NCI-H82 treated with DMSO at 0.1 percent for 48 hours (cell line): Measurements from ENCODE around the gene MYL7.

Experiments used
- DNase-seq: peaks from one replicate; lab custom pipeline; 2025; ENCODE audit not compliant: unreplicated experiment; lab: John Stamatoyannopoulos, UW

The MYL7 gene

DNA sequence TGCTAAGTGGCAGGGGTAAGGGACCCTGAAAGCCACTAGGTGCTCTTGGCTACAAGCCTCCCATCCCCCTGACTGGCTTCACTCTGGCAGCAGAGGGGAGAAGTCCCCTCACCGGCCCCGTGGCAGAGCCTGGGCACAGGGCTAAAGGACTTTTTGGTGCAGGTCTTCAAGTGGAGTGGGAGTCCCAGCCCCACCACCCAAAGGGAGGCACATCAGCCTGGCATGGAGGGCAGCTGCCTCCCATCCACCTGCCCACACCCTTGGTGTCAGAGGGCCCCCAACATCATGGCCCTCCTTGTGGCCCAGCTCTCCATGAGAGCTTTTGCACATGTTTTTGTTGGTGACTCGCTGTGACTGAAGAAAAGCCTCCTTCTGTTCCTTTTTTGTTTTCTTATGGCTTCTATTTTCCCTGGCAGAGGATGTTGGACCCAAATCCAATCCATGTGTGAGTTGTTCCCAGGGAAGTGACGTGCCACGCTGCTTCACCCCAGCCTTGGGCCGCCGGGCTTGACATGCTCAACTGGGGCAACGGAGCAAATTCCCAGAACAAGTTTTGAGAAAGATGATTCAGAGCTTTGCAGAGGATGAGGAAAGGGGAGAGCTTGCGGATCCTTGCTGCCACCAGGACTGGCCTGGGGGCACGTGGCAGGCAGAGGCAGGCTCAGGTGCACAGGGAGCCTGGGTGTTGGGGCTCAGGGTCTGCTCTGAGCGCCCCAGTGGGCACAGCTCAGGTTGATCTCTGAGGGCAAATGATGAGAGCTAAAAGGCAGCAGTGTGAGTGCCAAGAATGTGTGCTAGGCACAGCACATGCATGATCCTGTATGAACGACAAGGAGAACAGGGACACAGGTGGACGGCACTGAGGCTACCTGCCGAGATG lies 38.9 kb downstream of the MYL7 start:
- DNase-seq = no peak

GRCh38 chr7:44101303-44101965 lies 39.7 kb downstream of the MYL7 start:
- DNase-seq = no peak

DNA sequence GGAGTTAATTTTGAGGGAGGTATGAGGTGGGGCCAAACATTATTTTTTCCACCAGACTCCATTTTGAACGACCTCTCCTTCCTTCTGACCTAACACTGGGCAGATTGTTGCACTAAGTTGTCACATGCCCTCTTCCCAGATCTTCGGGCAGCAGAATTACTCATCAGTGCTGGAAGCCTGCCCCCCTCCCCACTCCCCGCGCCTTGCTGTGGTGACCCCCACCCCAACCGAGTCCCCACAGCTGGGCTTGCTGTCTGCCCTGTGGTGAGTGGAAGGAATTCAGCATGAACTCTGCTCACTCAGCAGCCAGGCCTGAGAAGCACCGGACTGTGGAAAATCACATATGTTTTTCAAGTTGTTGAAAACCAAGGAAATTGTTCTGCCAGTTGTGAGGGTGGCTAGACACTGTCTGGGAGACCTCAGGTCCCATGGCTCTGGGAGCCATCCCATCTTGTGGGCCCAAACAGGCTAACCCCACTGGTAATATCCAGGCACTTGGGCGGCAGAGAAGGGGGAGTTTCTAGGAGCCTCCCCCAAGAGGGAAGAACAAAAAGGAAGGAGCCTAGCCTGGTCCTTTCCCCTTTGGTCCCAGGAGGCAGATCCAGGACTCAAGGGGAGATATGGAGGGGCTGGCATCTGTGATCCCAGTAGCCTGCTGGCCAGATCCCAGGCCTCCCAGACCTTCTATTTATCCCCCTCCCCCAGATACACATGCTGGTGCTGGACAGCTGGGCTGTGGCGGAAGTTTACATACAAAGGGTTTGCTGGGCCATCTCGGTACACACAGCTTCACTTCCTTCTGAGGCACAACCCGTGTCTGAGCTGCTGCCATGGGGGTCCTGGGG lies 40.5 kb downstream of the MYL7 start:
- no peak for DNase-seq

DNA sequence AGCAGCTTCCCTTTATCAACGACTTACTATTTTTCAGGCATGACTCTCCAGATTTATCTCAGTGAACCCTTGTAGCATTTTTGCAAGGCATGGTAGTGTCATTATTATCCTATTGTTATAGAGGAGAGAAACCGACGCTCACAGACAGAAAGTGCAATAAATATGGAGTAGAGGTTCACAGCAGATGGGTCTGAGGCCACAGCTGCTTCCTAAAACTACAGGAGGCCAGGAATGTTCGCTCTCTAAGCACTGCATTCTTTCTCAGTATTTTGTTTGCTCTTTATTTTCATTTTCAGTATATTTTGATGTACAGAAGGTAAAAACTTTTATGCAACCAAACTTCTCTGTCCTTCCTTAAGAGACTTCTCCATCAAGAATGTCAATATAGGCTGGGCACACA lies 41.5 kb downstream of the MYL7 start:
- DNase-seq = no peak

DNA sequence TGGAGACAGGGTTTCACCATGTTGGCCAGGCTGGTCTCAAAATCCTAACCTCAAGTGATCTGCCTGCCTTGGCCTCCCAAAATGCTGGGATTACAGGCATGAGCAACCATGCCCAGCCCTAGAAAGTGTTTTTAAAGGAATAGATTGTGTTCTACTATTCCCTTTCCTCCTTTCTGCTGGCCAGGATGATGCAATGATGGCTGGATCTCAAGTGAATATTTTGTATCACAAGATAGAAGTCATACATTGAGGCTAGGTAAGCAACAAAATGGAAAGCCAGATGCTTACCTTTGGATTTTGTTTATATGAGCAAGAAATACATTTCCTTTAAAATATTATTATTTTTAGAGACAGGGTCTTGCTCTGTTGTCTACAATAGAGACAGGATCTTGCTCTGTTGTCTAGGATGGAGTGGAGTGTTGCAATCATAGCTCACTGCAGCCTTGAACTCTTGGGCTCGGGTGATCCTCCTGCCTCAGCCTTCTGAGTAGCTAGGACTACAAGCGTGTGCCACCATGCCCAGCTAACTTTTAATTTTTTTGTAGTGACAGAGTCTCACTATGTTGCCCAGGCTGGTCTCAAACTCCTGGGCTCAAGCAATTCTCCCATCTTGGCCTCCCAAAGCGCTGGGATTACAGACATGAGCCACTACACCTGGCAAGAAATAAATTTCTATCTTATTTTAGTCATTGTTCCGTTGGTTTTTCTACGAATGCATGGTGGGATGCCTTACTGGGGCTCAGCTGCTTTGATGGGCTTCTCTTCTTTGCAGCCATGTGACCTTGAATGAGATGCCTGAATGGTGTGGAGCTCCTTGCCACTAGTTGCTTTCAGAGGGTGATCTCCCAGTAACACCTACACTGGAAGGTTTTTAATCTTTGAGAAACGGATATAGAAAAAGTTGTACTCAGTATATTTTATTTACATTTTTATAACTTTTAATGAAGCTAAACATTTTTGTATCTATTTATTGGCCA lies 42.8 kb downstream of the MYL7 start:
- no peak for DNase-seq

- DNase-seq = no peak
Measured at GRCh38 chr7:44097064-44097932, 43.8 kb downstream of the MYL7 start.

- no peak for DNase-seq
Measured at GRCh38 chr7:44096326-44096881, 44.7 kb downstream of the MYL7 start.

GRCh38 chr7:44095781-44096180 lies 45.4 kb downstream of the MYL7 start:
- DNase-seq = no peak

DNA sequence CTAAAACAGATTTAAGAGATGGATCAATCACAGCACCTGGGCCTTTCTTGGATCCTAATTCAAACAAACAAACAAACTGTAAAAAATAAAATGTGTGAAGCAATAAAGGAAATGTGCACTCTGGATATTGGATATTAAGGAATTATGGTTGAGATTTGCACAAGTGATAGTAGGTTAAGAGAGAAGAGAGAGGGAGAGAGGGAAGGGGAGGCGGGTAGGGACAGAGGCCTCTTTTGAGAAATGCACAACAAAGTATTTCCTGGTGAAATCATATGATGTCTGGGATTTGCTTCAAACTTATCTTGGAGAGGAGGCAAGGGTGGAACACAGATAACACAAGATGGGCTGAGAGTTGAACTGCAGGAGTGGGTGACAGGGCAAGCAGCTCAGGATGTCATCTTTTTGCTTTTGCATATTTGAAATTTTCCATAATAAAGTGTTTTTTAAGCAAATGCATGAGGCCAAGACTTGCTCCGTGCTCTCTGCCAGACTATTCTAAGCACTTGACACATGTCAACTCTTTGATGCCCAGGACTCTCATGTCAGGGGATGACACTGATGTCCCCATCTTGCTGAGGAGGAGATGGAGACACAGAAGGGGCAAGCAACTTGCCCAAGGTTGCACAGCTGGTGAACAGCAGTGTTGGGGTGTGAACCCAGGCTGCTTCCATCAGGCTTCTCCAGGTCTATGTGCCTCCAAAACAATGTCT lies 46.1 kb downstream of the MYL7 start:
- DNase-seq = no peak

DNA sequence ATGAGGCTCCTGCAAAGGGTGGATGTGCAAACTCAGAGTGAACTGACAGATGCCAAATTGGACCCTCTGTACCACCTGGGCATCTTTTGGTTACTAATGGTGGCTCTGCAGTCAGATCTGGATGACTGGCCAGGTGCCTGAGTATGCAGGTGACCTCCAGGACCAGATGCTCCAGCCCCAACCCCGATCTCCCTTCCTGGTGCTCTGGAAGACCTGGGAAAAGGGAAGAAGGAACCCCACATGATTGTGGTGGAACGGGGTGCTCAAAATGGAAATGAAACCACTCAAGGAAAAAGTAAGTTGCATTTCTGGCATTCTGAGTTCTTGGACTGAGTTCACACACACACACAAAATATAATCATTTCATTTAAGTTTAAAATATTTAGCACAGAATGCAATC lies 46.8 kb downstream of the MYL7 start:
- no peak for DNase-seq

- no peak for DNase-seq
Measured at GRCh38 chr7:44093102-44093641, 48.0 kb downstream of the MYL7 start.
